H54 (cell line): ENCODE results near the gene SARM1.
"Not testable (repeated sequence)": the region's sequence is repeated elsewhere in the genome, so short reads cannot be mapped to it uniquely, and the experiment has no call there.

Experiments
- DNase-seq: peaks from one replicate; pipeline ENCODE4 v3.0.0; 2011; ENCODE audit warnings: low spot score, mixed read lengths; ENCODE audit not compliant: insufficient read length
- FAIRE-seq: peaks from 3 replicates; lab custom pipeline; 2011; peaks lifted over from hg19 to GRCh38; lab: Jason Lieb, UNC
- POLR2A ChIP-seq: IDR thresholded peaks from 2 replicates; pipeline ENCODE4 v1.6.1; 2011; ENCODE audit warnings: low read depth, mild to moderate bottlenecking, low read length

Gene SARM1

DNA sequence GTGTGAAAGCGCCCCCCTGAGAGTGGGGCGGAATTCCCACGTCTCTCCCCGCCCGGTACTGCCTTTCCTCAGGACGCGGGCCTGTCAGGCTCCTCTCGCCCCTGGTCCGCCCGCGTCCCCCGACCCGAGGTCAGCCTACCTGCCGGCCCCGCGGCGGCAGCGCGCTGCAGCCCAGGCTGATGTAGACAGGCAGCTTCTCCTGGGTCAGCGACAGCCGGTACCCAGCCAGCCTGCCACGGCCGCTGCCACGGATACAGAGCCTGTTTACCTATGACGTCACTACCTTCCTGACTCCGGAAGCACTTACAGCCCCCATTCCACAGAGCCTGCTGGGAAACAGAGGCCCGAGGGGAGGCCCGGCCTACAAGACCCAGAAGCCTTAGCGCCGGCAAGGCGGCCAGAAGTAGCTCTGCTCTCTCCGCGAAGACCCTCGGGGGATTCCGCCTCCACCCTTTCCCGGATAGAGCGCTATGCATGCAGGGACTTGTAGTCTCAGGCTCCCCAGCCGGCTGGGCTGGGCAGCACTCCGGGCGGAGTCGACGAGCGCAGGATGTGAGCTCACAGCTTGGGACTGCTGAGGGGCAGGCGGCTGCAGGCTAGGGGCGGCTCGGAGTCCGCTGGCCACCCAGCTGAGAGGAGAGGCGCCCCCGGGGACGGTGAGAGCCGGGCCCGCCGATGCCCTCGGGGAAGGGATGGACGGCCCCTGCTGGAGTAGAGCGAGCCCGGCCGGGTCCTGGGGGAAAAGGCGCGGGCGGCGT, 36.1 kb upstream of the SARM1 start, which contains the start of the genes IFT20 and TNFAIP1:
Gene IFT20, minus strand, starts transcription at position 272 of the 758 bp plus-strand sequence. CDS start 3,487 bp downstream, outside the sequence.
Gene TNFAIP1, plus strand, starts transcription at position 561 of the 758 bp plus-strand sequence. CDS start 3,761 bp downstream, outside the sequence.
- DNase-seq (peak; percentile 78), FAIRE-seq (no peak)
- peak; percentile 81 for TF ChIP-seq POLR2A

DNA sequence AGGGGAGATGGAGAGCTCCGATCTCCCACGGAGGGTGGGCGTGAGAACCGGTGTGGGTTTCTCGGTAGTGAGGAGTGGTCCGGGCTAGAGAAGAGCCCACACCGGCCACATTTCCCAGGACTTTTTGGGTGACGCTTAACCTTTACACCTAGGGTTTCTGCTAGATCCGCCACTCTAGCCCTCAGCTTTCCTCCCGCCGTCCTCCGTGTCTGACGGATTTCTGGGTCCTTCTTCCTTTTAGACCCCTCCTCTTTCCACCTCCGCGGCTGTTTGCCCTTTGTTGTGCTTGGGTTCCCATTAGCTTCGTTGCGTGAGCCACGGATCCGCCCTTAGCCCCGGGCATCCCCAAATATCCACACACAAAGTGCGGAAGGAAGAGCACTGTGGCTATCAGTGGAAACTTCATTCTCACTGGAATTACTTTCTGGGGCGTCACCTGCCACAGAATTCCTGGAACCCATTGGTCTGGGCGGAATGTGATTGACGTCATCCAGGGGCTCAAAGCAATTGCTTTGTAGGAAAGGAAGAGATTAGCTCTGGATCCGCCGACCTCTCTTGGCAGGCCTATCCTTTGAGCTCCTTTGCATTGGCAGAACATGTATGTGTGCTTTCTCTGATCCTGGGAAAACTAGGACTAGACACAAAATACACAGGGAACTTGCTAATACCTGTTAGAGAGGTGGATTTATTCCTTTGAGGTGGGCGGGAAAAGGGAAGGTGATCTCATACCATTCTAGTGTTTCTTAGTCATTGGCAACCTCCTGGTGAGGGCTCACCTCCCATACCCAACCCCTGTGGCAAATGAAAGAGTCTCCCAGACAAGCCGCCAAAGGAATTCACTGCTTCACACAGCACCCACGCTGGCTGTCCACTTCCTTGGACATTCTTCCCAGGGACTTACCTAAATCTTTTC, 35.3 kb upstream of the SARM1 start:
- FAIRE-seq: no peak
- DNase-seq: peak; percentile 40
- peak; percentile 34; the same call in 1 of the 2 replicates for TF ChIP-seq POLR2A

DNA sequence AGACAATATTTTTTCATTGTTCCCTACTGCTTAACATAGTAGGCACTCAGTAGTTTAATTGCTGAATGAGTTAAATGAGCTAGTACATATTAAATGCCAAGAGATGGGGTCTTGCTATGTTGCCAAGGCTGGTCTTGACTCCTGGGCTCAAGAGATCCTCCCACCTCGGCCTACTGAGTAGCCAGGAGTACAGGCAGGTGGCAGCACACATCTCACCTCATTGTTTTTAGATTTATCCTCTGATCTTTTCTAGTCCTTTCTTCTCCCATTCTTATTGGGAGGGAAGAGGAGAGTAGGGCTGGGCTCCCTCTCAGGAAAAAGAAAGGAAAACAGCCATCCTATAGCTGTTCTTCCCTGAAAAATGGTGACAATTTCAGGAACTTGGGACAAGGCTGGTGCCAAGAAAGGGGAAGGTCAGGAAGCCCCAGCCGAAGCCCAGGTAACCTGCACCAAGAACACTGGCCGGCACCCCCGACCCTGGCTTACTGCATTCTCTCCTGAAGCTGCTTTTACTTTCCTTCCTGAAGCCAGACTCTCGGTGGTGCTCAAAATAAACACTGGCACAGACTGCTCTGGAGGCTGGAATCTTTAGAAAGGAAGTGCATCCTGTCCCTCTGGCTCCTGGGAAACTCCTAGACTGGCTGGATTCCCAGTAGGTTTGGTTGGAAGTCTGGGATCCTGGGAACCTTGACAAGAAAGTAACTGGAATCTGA, 33.3 kb upstream of the SARM1 start:
- FAIRE-seq: no peak
- no peak for TF ChIP-seq POLR2A
- no peak for DNase-seq

DNA sequence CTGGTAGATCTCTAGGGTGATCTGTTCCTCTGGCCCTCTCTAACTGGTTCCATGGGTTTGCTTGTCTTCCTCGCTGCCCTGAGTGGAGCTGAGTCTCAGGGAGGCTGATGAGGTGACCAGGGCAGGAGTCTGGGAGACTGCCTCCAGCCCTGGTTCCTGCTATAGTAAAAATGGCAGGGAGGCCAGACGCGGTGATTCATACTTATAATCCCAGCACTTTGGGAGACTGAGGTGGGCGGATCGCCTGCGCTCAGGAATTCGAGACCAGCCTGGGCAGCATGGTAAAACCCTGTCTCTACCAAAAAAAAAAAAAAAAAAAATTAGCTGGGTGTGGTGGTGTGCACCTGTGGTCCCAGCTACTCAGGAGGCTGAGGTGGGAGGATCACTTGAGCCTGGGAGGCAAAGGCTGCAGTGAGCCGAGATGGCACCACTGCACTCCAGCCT, 32.7 kb upstream of the SARM1 start:
- FAIRE-seq, DNase-seq: not testable (repeated sequence)

DNA sequence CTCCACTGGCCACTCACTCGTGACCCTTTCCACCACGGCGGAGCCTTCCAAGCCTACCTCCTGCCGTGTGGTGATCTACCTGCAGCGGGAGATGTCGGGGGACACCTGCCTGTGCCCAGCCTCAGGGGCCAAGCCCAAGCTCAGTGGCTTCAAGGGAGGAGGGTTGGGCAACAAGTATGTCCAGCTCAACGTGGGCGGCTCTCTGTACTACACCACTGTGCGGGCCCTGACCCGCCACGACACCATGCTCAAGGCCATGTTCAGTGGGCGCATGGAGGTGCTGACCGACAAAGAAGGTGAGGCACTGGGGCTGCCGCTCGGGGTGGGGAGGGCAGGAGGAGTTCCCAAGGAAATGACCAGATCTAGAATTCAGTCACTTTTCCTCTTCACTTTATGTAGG, 32.1 kb upstream of the SARM1 start:
- TF ChIP-seq POLR2A: no peak
- FAIRE-seq (no peak), DNase-seq (no peak)

DNA sequence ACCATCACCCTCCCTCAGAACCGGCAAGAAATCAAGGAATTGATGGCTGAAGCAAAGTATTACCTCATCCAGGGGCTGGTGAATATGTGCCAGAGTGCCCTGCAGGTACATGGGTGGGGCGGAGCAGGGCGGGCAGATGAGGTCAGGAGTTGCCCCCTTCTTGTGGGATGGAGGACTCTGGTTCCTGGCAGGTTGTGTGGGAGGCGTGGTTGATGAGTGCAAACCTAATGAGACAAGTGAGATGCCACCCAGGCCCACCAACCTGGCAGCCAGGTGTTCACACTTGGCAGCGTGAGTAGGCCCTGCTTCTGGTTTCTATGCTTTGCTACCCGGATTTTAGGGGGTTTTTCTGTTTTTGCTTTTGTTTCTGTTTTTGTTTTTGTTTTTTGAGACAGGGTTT, 31.1 kb upstream of the SARM1 start:
- no peak for TF ChIP-seq POLR2A
- FAIRE-seq (no peak), DNase-seq (no peak)

DNA sequence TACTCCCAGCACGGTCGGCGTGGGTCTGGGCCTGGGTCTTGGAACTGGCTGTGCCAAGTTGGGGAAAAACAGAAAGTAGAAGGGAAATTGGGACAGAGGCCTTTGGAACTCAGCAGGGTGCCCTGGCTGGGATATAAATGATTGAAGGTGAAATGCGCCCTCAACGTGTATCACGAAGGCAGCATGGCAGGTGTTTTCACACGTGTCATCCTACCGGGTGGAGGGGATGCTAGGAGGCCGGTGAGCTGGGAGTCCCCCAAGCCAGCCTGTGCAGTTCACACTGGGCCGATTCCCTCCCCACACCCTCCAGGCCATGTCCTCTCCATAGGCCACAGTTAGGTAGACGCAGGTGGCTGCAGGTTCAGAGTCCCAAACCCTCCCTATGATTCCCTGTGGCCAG, 30.0 kb upstream of the SARM1 start:
- no peak for TF ChIP-seq POLR2A
- no peak for FAIRE-seq
- DNase-seq: no peak

DNA sequence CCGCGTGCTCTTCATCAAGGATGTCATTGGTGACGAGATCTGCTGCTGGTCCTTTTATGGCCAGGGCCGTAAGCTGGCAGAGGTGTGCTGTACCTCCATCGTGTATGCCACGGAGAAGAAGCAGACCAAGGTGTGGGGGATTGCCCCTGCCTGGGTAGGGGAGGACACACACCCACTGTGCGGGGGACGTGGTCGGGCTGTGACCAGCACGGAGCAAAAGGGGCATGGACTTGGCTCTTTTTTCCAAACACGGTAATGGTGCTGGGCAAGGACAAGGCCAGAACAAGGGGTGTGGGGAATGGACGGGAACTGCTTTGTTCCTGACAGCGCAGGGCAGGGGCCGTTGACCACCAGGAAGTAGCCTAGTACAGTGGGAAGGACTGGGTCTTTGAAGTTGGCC, 29.2 kb upstream of the SARM1 start:
- FAIRE-seq (no peak), DNase-seq (no peak)
- TF ChIP-seq POLR2A: no peak

DNA sequence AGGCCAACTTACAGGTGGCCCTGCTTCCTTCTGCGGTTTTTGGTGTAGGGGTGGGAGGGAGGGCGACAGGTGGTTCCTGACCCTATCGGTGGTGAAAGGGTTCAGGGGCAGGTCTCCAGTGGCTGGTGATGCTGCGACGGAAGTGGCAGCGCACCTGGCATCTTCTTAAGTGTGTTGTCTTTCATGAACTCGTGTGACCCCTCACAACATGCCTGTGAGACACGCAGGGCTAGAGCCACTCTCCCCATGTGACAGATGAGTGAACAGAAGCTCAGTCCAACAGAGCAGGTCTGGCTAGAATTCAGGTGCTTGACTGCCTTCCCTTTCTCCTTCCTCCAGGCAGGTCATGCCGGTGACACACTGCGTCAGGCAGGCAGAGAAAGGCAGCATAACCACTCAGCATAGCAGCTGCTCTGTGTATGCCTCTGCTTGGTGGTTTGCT, 28.0 kb upstream of the SARM1 start:
- FAIRE-seq (no peak), DNase-seq (no peak)
- no peak for TF ChIP-seq POLR2A

DNA sequence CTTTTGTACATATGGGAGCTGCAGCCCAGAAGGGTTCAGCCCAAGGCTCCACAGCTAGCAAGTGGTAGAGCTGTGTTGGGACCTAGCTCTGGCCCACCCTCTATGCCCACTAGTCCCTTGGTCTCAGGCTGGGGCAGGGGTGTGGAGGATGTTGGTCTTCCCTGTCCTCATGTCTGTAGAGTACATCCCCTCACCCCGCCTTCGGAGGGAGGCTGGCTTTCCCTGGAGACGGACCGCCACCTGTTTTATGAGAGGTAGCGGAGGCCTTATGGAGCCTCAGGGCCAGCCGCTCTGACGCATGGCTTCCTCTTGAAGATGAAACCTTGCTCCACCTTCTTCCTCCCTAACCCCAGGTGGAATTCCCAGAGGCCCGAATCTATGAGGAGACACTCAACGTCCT, 27.5 kb upstream of the SARM1 start:
- no peak for TF ChIP-seq POLR2A
- FAIRE-seq: no peak
- DNase-seq: no peak

DNA sequence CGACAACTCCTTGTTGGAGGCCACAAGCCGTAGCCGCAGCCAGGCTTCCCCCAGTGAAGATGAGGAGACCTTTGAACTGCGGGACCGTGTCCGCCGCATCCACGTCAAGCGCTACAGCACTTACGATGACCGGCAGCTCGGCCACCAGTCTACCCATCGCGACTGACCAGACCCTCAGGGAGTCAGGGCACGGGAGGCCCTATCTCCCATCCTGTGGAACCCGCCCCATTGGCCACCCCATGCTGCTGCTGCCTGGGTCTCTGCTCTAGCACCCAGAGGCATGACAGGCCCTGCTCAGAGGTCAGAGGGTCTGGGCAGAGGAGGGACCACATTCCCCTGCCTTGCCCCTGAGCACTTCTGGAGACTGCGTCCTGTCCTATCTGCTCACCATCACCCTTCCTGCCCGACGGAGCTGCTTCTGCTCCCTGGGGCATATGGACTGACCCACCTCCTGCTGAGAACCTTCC, 27.0 kb upstream of the SARM1 start:
- FAIRE-seq: no peak
- no peak for TF ChIP-seq POLR2A
- no peak for DNase-seq

DNA sequence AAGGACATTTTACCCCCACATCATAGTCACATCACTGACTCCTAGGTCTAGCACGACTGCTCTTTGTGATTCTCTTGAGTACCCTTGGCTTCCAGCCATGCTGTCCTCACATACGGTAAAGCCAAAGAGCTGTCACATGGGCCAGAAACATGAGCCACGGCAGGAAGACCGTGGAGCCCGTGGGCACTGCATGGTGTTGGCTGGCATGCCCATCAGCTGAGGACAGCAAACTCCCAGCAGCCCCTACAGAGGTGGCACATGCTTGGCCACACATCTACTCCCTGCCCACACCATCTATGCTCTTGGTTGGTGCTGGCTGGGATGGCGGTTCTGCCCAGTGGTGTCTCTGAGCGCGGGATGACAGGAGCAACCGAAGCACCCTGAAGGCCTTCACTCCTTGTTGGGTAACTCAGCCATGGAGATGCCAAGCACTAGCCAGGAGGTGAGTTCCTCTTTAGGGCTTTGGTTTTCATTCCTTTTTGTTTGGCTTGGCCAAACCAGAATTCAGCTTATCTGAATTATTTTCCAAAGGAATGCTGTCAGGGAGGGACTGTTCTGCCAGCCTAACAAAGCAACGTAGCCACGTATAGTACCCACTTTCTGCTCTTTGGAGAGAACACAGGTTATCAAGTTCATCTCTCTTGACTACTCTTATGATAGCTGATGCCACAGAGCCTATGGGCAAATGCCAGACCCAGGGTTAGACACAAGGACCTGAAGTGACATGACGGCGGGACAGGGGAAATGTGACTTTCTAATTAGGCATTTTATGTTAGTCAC, 25.9 kb upstream of the SARM1 start:
- DNase-seq (no peak), FAIRE-seq (no peak)
- no peak for TF ChIP-seq POLR2A

DNA sequence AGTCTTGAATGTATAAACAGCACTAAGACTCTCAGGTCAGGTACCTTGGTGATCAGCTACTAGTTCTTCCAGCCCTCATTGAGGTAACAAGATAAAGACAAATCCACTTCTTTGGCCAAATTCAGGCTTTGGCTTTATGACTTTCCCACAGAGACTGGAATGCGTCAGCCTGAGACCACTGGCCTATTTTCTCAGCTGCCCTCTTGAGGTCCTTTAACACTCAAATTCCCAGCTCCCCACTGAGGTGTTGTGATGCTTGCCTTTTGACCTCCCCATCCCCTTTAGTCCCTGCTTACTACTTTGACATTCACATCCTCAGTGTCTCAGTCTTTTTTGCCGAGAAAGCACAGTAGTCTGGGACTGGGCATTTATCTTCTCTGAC, 25.3 kb upstream of the SARM1 start:
- TF ChIP-seq POLR2A: no peak
- FAIRE-seq: no peak
- DNase-seq: no peak
